Stimulated activated CD4-positive, alpha-beta T cell treated with anti-CD3 and anti-CD28 coated beads, TNF-alpha, amount 100 ng/mL, for 1 hour (primary cell): ENCODE results near the gene CD28.
"Not testable (repeated sequence)": the region's sequence is repeated elsewhere in the genome, so short reads cannot be mapped to it uniquely, and the experiment has no call there.

ENCODE experiments used
- DNase-seq, 3 donors: peaks; one replicate each; pipeline ENCODE4 v3.0.0-alpha.2; 2020; ENCODE audit warnings: low read depth in 3 of 3, low spot score in 1 of 3

The CD28 gene

GRCh38 chr2:203744091-203744490 is 37.7 kb downstream of the CD28 start:
- no peak for DNase-seq

GRCh38 chr2:203745267-203745666 is 38.8 kb downstream of the CD28 start:
- DNase-seq: no peak

- no peak for DNase-seq
These were observed 42.1 kb downstream of the CD28 start for GRCh38 chr2:203748331-203749126.

- no peak for DNase-seq
These were observed 44.1 kb downstream of the CD28 start for GRCh38 chr2:203750346-203751068.

- DNase-seq: no peak
These were observed 45.3 kb downstream of the CD28 start for GRCh38 chr2:203751685-203752271.

GRCh38 chr2:203756161-203756560 is 49.7 kb downstream of the CD28 start:
- DNase-seq: no peak

- DNase-seq: no peak
These were observed 52.6 kb downstream of the CD28 start for GRCh38 chr2:203758841-203759689.

- no peak for DNase-seq
These were observed 53.4 kb downstream of the CD28 start for GRCh38 chr2:203759690-203760365.

- no peak for DNase-seq
These were observed 54.7 kb downstream of the CD28 start for GRCh38 chr2:203761121-203761520.

GRCh38 chr2:203763241-203763937 is 57.0 kb downstream of the CD28 start:
- DNase-seq: no peak

GRCh38 chr2:203763938-203764664 is 57.7 kb downstream of the CD28 start:
- DNase-seq: no peak

GRCh38 chr2:203772456-203773165 is 66.2 kb downstream of the CD28 start:
- no peak for DNase-seq

GRCh38 chr2:203774760-203775159 is 68.3 kb downstream of the CD28 start:
- DNase-seq: no peak

- no peak for DNase-seq
These were observed 69.2 kb downstream of the CD28 start for GRCh38 chr2:203775684-203776083.

GRCh38 chr2:203777030-203777429 is 70.6 kb downstream of the CD28 start:
- no peak for DNase-seq

GRCh38 chr2:203779477-203780073 is 73.1 kb downstream of the CD28 start:
- DNase-seq: not testable (repeated sequence)

GRCh38 chr2:203780231-203780630 is 73.8 kb downstream of the CD28 start:
- no peak for DNase-seq

GRCh38 chr2:203781151-203781550 is 74.7 kb downstream of the CD28 start:
- DNase-seq: no peak
